Measurements from ENCODE around the gene SAMD9.
"Not testable (repeated sequence)": the region's sequence is repeated elsewhere in the genome, so short reads cannot be mapped to it uniquely, and the experiment has no call there.

SAMD9 gene

DNA sequence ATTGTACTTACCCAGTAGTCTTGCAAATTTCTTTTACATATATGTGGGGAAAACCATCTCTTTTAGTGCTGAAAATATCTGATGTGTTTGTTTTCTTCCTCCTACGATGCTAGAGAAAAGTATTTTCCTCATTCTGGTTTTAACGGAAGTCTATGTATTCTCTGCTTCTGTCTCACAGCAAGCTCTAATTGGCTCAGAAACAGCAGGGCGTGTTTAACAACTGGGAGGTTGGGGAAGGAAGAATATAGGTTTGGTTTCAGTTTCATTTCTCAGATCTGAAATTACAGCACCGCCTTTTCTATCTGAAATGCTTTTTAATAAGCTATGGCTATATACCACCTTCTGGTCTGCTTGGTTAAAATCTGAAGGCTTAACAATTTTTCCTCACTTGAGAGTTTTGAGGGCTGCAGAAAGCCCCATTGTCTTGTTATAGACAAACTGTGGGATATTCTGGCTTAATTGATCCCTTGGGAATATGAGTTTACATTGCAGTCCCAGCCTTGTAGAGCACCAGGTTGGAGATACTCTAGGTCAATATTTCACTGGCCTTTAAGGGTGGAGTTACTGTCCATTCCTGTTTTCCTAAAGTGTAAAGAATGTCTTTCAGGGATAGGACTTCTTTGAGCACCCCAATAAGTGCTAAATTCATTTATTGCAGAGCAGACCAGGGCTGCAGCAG, at the start of gene SAMD9:
TSS of gene SAMD9 (minus strand) at position 128 of the 679 bp plus-strand sequence. CDS start 11,882 bp downstream, outside the sequence.
- DNase-seq (ENCODE audit: low read depth), result peak; percentile 23

DNA sequence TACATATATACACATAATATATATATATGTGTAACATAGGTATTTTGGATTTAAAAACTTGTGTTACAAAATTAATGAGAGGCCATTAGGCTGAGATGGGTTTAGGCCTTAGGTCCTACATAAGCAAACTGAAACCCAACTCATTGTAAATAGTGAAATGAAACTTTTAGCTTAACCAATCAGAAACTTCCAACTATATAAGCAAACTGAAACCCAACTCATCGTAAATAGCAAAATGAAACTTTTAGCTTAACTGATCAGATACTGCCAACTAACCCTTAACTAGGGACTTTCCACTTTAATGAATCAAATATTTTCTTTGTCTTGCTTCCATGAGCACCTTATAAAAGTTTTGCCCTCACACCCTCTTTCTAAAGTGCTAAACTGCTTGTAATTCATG, 47.7 kb upstream of the SAMD9 start:
- DNase-seq (ENCODE audit: low read depth), result no peak

DNA sequence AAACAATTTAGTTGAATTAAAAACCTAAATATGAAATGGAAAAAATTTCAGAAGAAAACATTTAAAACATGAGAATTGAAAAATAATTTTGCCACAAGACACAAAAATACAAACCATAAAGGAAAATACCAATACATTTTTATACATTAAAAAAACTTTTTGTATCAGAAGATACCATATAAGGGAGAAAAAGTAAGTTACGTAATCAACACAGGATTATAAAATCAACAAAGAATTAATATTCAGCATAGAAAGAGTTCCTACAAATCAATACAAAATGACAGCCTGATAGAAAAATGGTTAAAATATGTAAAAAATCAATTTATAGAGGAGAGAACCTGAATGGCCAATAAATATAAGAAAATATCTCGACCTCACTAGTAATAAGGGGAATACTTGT, 47.0 kb upstream of the SAMD9 start:
- DNase-seq (ENCODE audit: low read depth), result no peak

DNA sequence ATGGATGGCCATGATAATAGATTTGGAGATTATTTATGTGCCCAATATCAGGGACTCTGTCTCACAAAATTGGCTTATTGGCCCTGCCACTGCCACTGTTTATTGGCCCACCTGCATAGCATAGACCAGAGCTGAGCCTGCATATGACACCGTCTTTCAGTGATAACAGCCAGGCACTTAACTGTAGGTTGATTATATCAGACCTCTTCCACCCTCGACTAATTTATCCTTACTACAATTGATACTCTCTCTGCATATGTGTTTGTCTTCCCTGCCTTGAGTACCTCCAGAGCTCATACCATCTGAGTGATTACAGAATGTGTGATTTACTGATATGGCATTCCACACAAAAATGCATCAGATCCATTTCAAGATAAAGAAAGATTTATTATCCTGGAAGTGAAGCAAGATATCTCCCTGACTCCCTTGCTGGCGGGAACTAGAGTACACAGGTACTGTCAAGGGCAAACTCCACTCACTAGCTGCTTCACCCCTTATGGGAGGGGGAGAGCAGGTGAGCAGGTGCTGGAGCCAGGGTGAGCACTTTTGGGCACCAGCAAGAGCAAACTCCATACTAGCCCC, 43.5 kb upstream of the SAMD9 start:
- no peak for DNase-seq (ENCODE audit: low read depth)

DNA sequence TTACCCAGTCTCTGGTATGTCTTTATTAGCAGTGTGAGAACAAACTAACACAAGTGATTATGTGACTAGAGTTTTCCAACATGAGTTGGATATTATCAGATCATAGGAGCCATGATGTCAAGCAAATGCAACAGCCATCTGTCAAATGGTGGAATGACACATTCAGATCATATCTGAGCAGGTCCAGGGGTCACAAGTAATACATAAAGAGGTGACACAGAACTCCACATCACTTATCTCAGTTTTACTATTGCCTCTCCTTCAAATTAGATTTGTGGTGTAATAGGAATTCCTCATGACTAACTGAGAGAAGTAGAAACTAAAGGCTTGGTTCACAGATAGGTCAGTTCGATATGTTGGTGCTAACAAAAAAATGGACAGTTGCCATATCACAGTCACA, 42.6 kb upstream of the SAMD9 start:
- no peak for DNase-seq (ENCODE audit: low read depth)

DNA sequence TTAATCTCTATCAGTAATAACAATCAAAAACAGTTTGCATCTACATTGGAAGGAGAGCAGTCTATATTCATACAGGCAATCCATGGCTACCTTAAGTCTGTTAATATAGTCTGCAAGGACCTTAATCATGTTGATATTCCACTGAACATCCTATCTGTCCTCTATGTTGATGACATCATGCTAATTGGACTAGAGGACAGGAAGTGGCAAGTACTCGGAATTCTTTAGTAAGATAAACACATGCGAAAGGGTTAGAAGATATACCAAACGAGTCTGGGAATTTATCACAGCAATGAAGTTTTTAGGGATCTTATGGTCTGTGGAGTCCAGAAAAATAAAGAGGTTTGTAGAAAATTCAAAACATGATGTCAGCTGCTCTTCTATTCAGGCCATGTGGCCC, 41.7 kb upstream of the SAMD9 start:
- DNase-seq (ENCODE audit: low read depth), result no peak

DNA sequence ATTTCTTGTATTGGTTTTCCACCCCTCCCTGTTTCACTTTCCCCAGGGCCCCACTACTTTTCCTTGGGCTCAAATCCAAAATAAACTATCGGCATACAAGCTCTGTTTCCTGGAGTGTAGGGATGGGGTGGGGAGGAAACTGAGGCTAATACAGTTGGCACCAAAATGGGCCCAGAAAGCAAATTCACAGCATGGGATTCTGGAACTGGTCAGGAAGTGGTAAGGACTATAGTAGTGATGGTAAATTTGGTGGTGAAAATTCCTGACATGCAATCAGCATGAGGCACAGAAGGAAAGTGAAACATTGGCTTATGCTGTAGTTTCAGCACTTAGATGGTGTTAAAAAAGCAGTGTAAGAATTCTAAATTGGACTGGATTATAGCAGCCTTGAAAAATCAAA, 39.1 kb upstream of the SAMD9 start:
- no peak for DNase-seq (ENCODE audit: low read depth)

DNA sequence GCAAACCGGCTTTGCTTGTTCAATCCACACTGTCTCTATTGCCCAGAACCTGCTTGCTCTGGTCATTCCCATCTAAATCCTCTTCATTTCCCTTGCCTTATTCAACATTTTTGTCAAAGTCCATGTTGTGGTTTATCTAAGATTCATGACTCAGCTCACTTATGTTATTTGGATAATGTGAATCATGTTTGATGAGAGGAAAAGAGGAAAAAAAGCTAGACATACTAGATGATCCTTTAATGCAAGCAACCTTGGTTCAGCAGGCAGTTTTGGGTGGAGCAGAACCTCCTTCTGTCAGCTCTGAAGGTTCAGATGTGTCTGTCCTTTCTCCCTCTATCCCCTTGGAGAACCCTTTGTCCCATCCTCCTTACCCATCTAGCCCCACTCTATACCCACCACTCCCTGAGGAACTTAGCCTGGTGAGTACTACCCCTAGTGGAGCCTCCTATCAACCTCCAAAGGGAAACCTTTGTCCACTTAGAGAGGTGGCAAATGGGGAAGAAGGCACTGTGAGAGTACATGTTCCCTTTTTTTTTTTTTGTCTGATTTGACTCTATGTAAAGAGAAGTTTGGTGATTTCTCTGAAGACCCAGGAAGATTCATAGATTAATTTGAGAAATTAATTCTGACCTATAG, 32.5 kb upstream of the SAMD9 start:
- DNase-seq (ENCODE audit: low read depth), result no peak

DNA sequence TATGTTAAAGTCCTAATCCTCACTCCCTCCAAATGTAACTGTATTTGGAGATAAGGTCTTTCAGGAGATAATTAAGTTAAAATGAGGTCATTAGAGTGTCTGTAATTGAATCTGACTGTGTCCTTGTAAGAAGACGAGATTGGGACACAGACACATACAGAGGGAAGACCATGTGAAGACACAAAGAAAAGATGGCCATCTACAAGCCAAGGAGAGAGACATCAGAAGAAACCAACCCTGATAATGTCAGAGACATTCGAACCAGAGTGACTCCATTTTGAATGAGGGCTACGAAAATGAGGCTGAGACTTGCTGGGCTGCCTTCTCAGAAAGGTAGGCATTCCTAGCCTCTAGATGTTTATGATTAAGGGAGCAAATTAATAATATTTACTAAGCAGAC, 30.9 kb upstream of the SAMD9 start:
- no peak for DNase-seq (ENCODE audit: low read depth)

DNA sequence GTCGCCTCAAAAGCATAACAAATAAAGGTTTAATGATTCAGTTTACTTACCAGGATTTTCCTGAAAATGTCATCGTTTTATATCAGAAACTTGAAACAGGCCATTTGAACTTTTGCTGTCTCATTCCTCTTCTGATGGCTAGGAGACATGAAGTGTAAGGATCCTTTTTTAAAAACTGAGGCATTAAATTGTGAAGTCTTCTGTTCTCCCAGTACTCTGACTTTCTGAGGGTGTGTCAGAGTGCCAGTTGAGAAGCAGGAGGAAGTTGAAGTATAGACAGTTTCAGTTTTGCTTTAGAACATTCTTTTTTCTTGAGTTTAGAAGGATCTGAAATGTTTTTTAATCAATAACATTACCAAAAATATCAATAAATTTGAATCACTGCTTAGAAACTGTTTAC, 30.4 kb upstream of the SAMD9 start, which contains the start of gene SAMD9L:
TSS of gene SAMD9L (minus strand) at position 242 of the 400 bp plus-strand sequence. CDS start 12,414 bp downstream, outside the sequence.
- no peak for DNase-seq (ENCODE audit: low read depth)

DNA sequence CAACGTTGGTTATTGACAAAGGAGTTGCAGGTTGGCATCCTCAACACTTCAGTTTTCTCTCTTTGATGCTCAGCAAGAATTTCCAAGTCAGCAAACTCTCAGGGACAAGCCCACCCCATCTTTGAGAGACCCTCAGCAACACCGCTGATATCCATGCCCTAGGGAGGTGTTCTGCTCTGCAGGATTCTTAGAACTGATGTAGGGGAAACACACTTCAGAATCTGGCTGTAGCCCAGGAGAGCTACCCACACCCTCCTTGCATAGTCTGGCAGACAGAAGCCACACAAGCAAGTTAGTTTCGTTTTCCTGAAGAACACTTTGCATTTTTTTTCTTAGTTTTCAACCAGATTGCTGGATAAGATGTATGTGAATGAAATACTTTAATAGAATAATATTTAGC, 29.6 kb upstream of the SAMD9 start:
- no peak for DNase-seq (ENCODE audit: low read depth)

DNA sequence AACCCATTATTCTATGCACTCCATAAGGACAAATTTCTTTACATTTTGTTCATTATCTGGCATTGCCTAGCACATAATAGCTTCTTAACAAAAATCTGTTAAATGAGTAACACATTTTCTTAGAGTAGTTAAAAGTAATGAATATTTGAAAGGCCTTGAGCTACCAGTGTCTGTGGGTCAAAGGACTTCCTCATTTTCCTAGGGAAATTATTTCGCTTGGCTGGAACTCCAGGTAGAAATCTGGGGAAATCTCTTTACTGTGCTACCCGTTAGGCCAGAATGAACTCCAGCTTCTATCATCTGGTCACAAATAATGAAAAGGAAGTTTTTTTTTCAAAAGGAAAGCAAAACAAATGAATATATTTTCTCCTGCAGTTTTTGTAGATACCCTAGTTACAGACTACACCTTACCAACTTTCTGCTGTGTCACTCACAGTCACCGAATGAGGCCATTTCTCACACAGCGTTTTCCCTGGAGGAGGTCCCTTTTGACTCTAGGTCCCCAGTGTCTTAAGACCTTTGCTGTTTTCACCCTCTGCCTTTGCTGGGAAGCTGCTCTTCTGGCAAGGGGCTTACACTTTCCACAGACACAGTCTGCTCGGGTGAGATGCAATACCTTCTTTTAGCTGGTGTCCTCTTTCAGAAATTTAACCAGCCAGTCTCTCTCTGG, 28.8 kb upstream of the SAMD9 start:
- DNase-seq (ENCODE audit: low read depth), result no peak

DNA sequence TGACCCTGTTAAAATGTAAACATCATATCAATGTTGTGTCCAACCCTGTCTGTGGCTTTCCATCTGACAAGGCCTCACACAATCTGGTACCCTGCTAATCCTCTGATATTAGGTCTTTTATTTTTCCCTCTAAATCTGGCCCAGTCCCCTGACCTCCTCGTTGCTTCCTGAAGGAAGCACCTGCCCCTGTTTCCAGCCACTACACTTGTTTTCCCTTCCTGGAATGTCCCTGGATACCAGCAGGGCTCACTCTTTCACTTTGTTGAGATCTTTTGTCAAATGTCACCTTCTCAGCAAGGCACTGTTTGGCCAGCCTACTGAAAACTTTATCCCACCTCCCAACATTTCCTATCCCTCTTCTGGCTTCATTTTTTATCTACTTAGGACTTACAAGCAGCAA, 28.3 kb upstream of the SAMD9 start:
- DNase-seq (ENCODE audit: low read depth), result no peak

DNA sequence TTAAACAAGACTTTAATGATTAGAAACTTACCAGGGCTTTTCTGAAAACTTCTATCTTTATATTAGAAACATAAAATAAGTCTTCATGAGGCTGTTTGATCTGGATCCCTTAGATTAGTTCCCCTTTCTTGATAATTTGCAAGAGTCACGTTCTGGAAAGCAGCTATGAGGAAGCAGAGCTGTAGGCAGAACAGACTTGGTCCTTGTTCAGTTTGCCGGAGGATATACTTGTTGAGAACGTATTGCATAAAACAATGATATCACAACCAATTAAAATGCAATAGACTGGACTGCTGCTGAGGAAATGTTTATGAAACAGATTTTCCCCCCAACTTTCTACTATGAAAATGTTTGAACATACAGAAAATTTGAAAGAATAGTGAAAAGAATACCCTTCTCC, 27.6 kb upstream of the SAMD9 start:
- DNase-seq (ENCODE audit: low read depth), result no peak

DNA sequence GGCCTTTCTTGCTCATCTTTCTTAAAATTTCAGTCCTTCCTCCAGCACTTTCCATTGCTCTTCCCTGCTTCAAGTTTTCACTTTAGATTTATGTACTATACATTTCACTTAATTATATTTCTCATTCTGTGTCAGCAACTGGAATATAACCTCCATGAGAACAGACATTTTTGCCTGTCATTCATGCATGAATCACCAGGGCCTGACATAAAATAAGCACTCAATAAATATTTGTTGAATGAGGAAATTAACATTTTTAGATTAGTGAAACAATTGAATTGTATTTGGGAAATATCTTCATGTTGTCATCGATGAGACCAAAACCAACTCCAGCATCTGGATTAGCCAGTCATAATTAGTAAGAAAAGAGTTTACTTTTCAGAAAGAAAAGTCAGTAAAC, 24.3 kb upstream of the SAMD9 start:
- DNase-seq (ENCODE audit: low read depth), result no peak

DNA sequence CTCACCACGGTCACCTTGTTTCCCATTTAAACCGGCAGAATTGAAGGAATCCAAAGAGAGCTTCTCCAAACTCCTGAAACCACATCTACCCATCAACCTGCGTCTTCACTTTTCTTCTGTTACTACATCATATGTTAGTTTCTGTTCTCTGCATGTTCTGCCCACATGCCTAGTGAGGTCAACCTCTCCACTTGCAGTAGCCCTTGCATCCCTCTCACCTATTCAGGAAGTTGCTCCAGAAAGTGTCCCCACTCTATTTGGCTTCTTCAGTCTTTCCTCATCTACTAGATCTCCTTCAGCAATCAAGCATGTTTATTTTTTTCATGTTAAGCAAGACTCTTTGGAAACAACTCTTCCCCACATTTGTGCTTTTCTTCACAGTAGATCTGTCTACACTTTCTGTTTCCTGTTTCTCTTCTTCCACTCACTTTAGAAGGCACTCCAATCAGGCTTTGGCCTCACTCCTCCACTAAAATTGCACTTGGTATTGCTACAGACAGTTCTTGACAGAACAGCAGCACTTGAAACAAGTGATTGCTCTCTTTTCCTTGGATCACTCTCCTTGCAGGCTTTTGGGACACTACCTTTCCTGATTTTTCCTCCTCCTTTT, 22.9 kb upstream of the SAMD9 start:
- no peak for DNase-seq (ENCODE audit: low read depth)

DNA sequence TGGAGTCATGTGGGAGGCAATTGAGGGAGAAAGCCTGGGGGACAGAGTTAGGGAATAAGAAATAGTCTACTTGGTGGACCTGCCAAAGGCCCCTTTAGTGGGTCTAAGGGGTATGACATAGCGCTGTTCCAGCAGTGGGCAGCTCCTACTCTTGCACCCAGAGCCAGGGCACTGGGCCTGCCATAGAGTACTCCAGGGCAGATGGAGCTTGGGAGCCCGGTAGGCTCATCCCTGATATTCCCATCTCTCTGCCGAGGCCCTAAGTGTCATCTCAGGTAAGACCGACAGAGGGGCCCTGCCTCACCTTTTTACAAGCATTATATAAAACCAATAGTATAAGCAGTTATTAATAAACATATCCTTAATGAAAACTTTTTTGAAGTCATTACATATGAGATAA, 20.8 kb upstream of the SAMD9 start:
- no peak for DNase-seq (ENCODE audit: low read depth)

DNA sequence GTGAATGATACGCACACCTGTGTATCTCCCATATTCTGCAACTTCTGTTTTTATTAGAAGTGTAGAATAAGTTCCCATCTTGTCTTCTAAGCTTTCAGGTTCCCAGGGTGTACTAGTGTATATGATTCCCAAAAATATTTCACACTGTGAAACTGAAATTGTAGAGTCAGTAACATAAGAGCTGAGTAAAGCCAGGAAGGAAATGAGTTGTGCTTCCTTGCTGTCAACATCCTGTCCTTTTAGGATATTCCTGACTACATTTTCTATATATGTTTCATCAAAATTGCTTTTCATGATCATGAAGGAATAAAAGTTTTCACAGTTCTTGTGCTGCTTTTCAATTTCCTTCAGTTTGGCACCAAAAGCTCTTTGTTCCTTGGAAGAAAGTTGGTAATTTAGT, 15.2 kb upstream of the SAMD9 start:
- DNase-seq (ENCODE audit: low read depth), result no peak

DNA sequence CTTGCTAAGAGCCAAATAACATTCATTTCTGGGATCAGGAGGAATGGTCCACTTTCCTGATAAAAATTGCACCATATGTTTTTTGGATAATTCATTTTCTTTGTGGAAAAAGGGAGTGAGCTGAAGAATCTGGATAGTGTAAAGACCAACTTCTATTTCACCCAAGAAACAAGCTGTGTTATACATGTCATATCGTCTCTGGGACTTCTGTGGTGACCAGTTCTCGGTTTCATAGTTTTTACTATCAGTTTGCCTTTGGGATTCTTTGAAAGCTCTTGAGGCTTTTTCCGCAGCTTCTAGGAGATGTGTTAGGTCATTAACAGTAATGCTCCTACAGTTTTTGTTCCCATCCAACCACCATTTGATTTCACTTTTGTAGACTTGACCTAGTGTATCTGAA, 14.4 kb upstream of the SAMD9 start:
- no peak for DNase-seq (ENCODE audit: low read depth)

DNA sequence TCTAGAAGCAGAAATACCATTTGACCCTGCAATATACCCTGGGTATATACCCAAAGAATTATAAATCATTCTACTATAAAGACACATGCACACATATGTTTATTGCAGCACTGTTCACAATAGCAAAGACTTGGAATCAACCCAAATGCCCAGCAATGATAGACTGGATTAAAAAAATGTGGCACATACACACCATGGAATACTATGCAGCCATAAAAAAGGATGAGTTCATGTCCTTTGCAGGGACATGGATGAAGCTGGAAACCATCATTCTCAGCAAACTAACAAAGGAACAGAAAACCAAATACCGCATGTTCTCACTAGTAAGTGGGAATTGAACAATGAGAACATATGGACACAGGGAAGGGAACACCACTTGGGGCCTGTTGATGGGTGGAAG, 9.2 kb upstream of the SAMD9 start:
- DNase-seq (ENCODE audit: low read depth), result not testable (repeated sequence)

DNA sequence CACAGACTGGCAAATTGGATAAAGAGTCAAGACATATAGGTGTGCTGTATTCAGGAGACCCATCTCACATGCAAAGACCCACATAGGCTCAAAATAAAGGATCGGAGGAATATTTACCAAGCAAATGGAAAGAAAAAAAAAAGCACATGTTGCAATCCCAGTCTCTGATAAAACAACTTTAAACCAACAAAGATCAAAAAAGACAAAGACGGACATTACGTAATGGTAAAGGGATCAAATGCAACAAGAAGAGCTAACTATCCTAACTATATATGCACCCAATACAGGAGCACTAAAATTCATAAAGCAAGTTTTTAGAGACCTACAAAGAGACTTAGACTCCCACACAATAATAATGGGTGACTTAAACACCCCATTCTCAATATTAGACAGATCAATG, 5.8 kb upstream of the SAMD9 start:
- DNase-seq (ENCODE audit: low read depth), result not testable (repeated sequence)

All from stimulated activated CD8-positive, alpha-beta memory T cell treated with anti-CD3 and anti-CD28 coated beads, Interleukin-15, amount 100 ng/mL, for 1 hour (primary cell).